IMR-90 (cell line): ENCODE measurements around the gene P4HA2. TPM values are rescaled to one million over a fixed set of nuclear protein-coding genes. Genes with fewer than 3 reads are reported as not detected.

Source experiments
- ATAC-seq: fragments of 200-7000 bp; cut with Tn5 transposase; 2 replicates; pipeline ENCODE4 v1.9.1; 2020; ENCODE audit warnings: low read depth, mild to moderate bottlenecking, moderate library complexity
- BruUV-seq: library from RNA; stranded (reverse); fragments of 400-500 nt; replicated peaks from 2 replicates; lab custom pipeline; 2021; lab: Mats Ljungman, UMichigan
- CTCF ChIA-PET: fragments of 300-600 bp; formaldehyde crosslinking; extraction: SDS; loops from one replicate; lab custom pipeline; 2021; ENCODE audit warnings: antibody characterized with exemption; lab: Yijun Ruan, JAX
- POLR2A ChIA-PET: fragments of 300-600 bp; sonication (Branson Sonifier 250); formaldehyde crosslinking; loops from one replicate; lab custom pipeline; 2022; ENCODE audit warnings: antibody characterized with exemption; ENCODE audit not compliant: unreplicated experiment; lab: Charles Lee
- DNase-seq: peaks from one replicate; pipeline ENCODE4 v3.0.0; 2013
- H2AFZ ChIP-seq: replicated peaks from 2 replicates; pipeline ENCODE3; 2013; ENCODE audit warnings: low read length, mild to moderate bottlenecking; ENCODE audit not compliant: poor library complexity
- H2AK5ac ChIP-seq: 2 replicates; pipeline ENCODE4 v1.6.1; 2013; ENCODE audit warnings: low read depth, low read length, inconsistent platforms
- H2AK9ac ChIP-seq: replicated peaks from 2 replicates; pipeline ENCODE3; 2013; ENCODE audit warnings: mild to moderate bottlenecking, low read depth, low read length, moderate library complexity; ENCODE audit not compliant: poor library complexity
- H2BK120ac ChIP-seq: 2 replicates; pipeline ENCODE4 v1.6.1; 2013; ENCODE audit warnings: low read depth, low read length, inconsistent platforms
- H2BK15ac ChIP-seq: 3 replicates; pipeline ENCODE4 v1.6.1; 2013; ENCODE audit warnings: low read depth, low read length, inconsistent platforms
- H2BK20ac ChIP-seq: 2 replicates; pipeline ENCODE4 v1.6.1; 2013; ENCODE audit warnings: low read depth, mild to moderate bottlenecking, inconsistent platforms, low read length, moderate library complexity
- H2BK5ac ChIP-seq: 2 replicates; pipeline ENCODE4 v1.6.1; 2013; ENCODE audit warnings: mild to moderate bottlenecking, low read depth, low read length, inconsistent platforms; ENCODE audit not compliant: poor library complexity, severe bottlenecking
- H3K14ac ChIP-seq: replicated peaks from 2 replicates; pipeline ENCODE4 v1.6.1; 2013; ENCODE audit warnings: low read depth, low read length, inconsistent platforms
- H3K18ac ChIP-seq: 2 replicates; pipeline ENCODE4 v1.6.1; 2013; ENCODE audit warnings: low read depth, low read length, control low read depth
- H3K23ac ChIP-seq: 2 replicates; pipeline ENCODE4 v1.6.1; 2013; ENCODE audit warnings: low read depth, low read length, inconsistent platforms
- H3K27ac ChIP-seq: 2 replicates; pipeline ENCODE4 v1.5.1; 2013; ENCODE audit warnings: mild to moderate bottlenecking, control low read depth, low read length; ENCODE audit not compliant: insufficient read depth
- H3K27me3 ChIP-seq: 2 replicates; pipeline ENCODE4 v1.6.1; 2013; ENCODE audit warnings: low read length; ENCODE audit not compliant: control insufficient read depth, insufficient read depth
- H3K36me3 ChIP-seq: 2 replicates; pipeline ENCODE4 v1.6.1; 2013; ENCODE audit warnings: low read length, mixed read lengths; ENCODE audit not compliant: control insufficient read depth, insufficient read depth
- H3K4ac ChIP-seq: 2 replicates; pipeline ENCODE4 v1.6.1; 2013; ENCODE audit warnings: low read depth, low read length, inconsistent platforms
- H3K4me1 ChIP-seq: 2 replicates; pipeline ENCODE4 v1.6.1; 2013; ENCODE audit warnings: low read length, mixed read lengths; ENCODE audit not compliant: control insufficient read depth, insufficient read depth
- H3K4me2 ChIP-seq: 2 replicates; pipeline ENCODE4 v1.6.1; 2013; ENCODE audit warnings: low read depth, mild to moderate bottlenecking, control low read depth, low read length, moderate library complexity
- H3K4me3 ChIP-seq: 2 replicates; pipeline ENCODE4 v1.5.1; 2013; ENCODE audit warnings: low read depth, mild to moderate bottlenecking, control low read depth, low read length, moderate library complexity; ENCODE audit not compliant: insufficient read depth
- H3K56ac ChIP-seq: 2 replicates; pipeline ENCODE4 v1.6.1; 2013; ENCODE audit warnings: low read length, inconsistent platforms; ENCODE audit not compliant: insufficient read depth; ENCODE audit errors: extremely low read depth
- H3K79me1 ChIP-seq, 2 experiments: 2 replicates each; pipeline ENCODE4 v1.6.1; 2013; ENCODE audit warnings: low read length in 2 of 2, inconsistent platforms in 1 of 2, low read depth in 1 of 2
- H3K9ac ChIP-seq: 2 replicates; pipeline ENCODE4 v1.6.1; 2013; ENCODE audit warnings: low read depth, low read length, control low read depth
- H3K9me1 ChIP-seq: 2 replicates; pipeline ENCODE4 v1.6.1; 2013; ENCODE audit warnings: low read length, inconsistent platforms; ENCODE audit not compliant: insufficient read depth
- H3K9me3 ChIP-seq: 2 replicates; pipeline ENCODE4 v1.6.1; 2013; ENCODE audit warnings: low read length; ENCODE audit not compliant: control insufficient read depth, insufficient read depth
- H4K20me1 ChIP-seq: 2 replicates; pipeline ENCODE4 v1.6.1; 2013; ENCODE audit warnings: low read length, inconsistent platforms; ENCODE audit not compliant: insufficient read depth
- H4K5ac ChIP-seq: 2 replicates; pipeline ENCODE4 v1.6.1; 2013; ENCODE audit warnings: mild to moderate bottlenecking, low read depth, low read length, control low read depth
- H4K8ac ChIP-seq, 2 experiments: 2 replicates each; pipeline ENCODE4 v1.6.1; 2013; ENCODE audit warnings: low read depth in 2 of 2, low read length in 2 of 2, control low read depth in 1 of 2, inconsistent platforms in 1 of 2
- H4K91ac ChIP-seq: 2 replicates; pipeline ENCODE4 v1.6.1; 2013; ENCODE audit warnings: low read depth, low read length, inconsistent platforms; ENCODE audit not compliant: insufficient read depth
- CEBPB ChIP-seq: IDR thresholded peaks from 2 replicates; pipeline ENCODE4 v1.6.1; 2012; ENCODE audit warnings: low read depth, low read length, improper control_type of control experiment
- CTCF ChIP-seq: conservative IDR thresholded peaks from 2 replicates; pipeline ENCODE4 v1.5.1; 2012; ENCODE audit warnings: mild to moderate bottlenecking, low read depth, low read length, improper control_type of control experiment
- FOS ChIP-seq: fragments of 150-350 bp; IDR thresholded peaks from 2 replicates; pipeline ENCODE4 v1.6.1; 2016; ENCODE audit warnings: low read depth, low read length
- MAFK ChIP-seq: IDR thresholded peaks from 2 replicates; pipeline ENCODE4 v1.6.1; 2012; ENCODE audit warnings: low read depth, low read length, improper control_type of control experiment
- MAZ ChIP-seq: IDR thresholded peaks from 2 replicates; pipeline ENCODE4 v1.6.1; 2012; ENCODE audit warnings: low read depth, mild to moderate bottlenecking, low read length, improper control_type of control experiment, moderate library complexity, borderline replicate concordance
- NFE2L2 ChIP-seq: fragments of 150-350 bp; IDR thresholded peaks from 2 replicates; pipeline ENCODE4 v1.6.1; 2016; ENCODE audit warnings: low read depth, mild to moderate bottlenecking, low read length
- RAD21 ChIP-seq: IDR thresholded peaks from 2 replicates; pipeline ENCODE4 v1.6.1; 2012; ENCODE audit warnings: low read length, improper control_type of control experiment
- SMC3 ChIP-seq: fragments of 150-350 bp; IDR thresholded peaks from 2 replicates; pipeline ENCODE4 v1.6.1; 2016; ENCODE audit warnings: low read depth, mild to moderate bottlenecking, antibody characterized with exemption, low read length, moderate library complexity
- WGBS, 2 experiments: methylation state at CpG; one replicate each; pipeline versions ENCODE4 v1.1.5 to v1.1.7; 2013; ENCODE audit warnings: missing lambda C conversion rate in 2 of 2; ENCODE audit not compliant: insufficient read length in 1 of 2; ENCODE audit errors: extremely low coverage in 2 of 2; 5-methylcytosine and 5-hydroxymethylcytosine counted together
- dilution Hi-C: fragments of 300-500 bp; cut with HindIII; formaldehyde crosslinking; loops from one replicate; pipeline ENCODE4 v1.14.3; 2018; ENCODE audit warnings: low sequenced_read_pairs; ENCODE audit not compliant: unreplicated experiment
- in situ Hi-C: fragments of 300-500 bp; cut with MboI; formaldehyde crosslinking; loops from 3 replicates; pipeline ENCODE4 v1.14.3; 2019; ENCODE audit warnings: low sequenced_read_pairs, inconsistent platforms, mixed read lengths
- intact Hi-C: fragments of 100-400 bp; cut with micrococcal nuclease; formaldehyde crosslinking; loops from 2 replicates; pipeline ENCODE4 v1.10.0; 2022
- polyA plus RNA-seq, 3 experiments: library from polyadenylated mRNA; depleted of rRNA; stranded (reverse); fragments of >200 nt; gene quantifications; 2 replicates each; pipeline ENCODE4 v1.2.3, GENCODE V29; 2012; ENCODE audit warnings: low replicate concordance in 1 of 3
- total RNA-seq: library from RNA; depleted of rRNA; stranded (reverse); fragments of >200 nt; gene quantifications from 2 replicates; pipeline ENCODE4 v1.2.3, GENCODE V29; 2012

The P4HA2 gene
- total and polyA plus RNA-seq, 2 of the 4 experiments (the other 2 are of a cell fraction), result 186 to 225 TPM

- H3K56ac ChIP-seq, result no peak overlapping the region
- H4K8ac ChIP-seq, result peak overlapping the region; percentile 51 to 65; a peak in 3 of 4 replicates
- H2BK120ac ChIP-seq, result peak overlapping the region; percentile 35
- CTCF ChIA-PET, result interaction anchor here (3.3 kb wide), 1 partner anchor 26 kb away, joined by 18 read pairs; no protein-coding TSS in a partner anchor
- in situ Hi-C loops, result no loop called here
- no peaks in the 10 kb centered on the region for H3K9me3 ChIP-seq
- H3K9ac ChIP-seq, result no peak overlapping the region
- peak; percentile 94 for DNase-seq
- WGBS, 2 experiments, result 8% methylated on average over 2 of the region's 7 CpGs; no CpG with 5 or more reads in 1 of the 2 experiments
- peak overlapping the region; percentile 76 for H3K27ac ChIP-seq
- peaks cover 34 to 95% of the 10 kb centered on the region in 2 experiments for H3K79me1 ChIP-seq
- no TSS peak for BruUV-seq
- peaks cover 36% of the 10 kb centered on the region for H4K20me1 ChIP-seq
- H3K4me1 ChIP-seq, result peaks cover 65% of the 10 kb centered on the region
- peak overlapping the region; percentile 85 for H2BK5ac ChIP-seq
- peak overlapping the region; percentile 59 for H2AFZ ChIP-seq
- peaks cover 82% of the 10 kb centered on the region for H3K9me1 ChIP-seq
- peak; percentile 50 for ATAC-seq
- H4K91ac ChIP-seq, result peak overlapping the region; percentile 63
- peaks cover 41% of the 10 kb centered on the region for H3K36me3 ChIP-seq
- TF ChIP-seq NFE2L2 (no peak), RAD21 (peak; percentile 41), MAFK (peak; percentile 27; the same call in 1 of the 2 replicates), SMC3 (no peak), CEBPB (0 out of 2 replicates have a peak, but pooled peaks have one; percentile 0), FOS (peak; percentile 85), CTCF (peak; percentile 35), MAZ (peak; percentile 95)
- no peak overlapping the region for H3K4me3 ChIP-seq
- H3K27me3 ChIP-seq, result no peaks in the 10 kb centered on the region
- peak overlapping the region; percentile 80 for H3K4ac ChIP-seq
- H2BK15ac ChIP-seq, result peak overlapping the region; percentile 68; the same call in 1 of the 3 replicates
- no peak overlapping the region for H3K4me2 ChIP-seq
- peak overlapping the region; percentile 47 for H3K18ac ChIP-seq
- H2AK9ac ChIP-seq, result peak overlapping the region; percentile 83
- H3K14ac ChIP-seq, result peak overlapping the region; percentile 77
- peak overlapping the region; percentile 63 for H3K23ac ChIP-seq
- peak overlapping the region; percentile 21; the same call in 1 of the 2 replicates for H4K5ac ChIP-seq
- intact Hi-C loops, result no loop called here
- peak overlapping the region; percentile 94 for H2AK5ac ChIP-seq
- POLR2A ChIA-PET, result no interaction called here
- peak overlapping the region; percentile 43; the same call in 1 of the 2 replicates for H2BK20ac ChIP-seq
- dilution Hi-C loops, result no loop called here
Measured at GRCh38 chr5:132263548-132264261, 36.1 kb upstream of the P4HA2 start.
